H4 (cell line): ENCODE data around the gene DPP6. TPM values are rescaled to one million over a fixed set of nuclear protein-coding genes. Genes with fewer than 3 reads are reported as not detected.
"Not testable (repeated sequence)": the region's sequence is repeated elsewhere in the genome, so short reads cannot be mapped to it uniquely, and the experiment has no call there.

ENCODE experiments used
- DNase-seq: peaks from one replicate; pipeline ENCODE4 v3.0.0-alpha.2; 2015; ENCODE audit warnings: low spot score
- total RNA-seq: library from RNA; depleted of rRNA; stranded (reverse); fragments of >200 nt; shearing (Covaris generic); gene quantifications from 2 replicates; pipeline ENCODE4 v1.2.3, GENCODE V29; 2014

The DPP6 gene
- total RNA-seq, 1 experiment from 2014 or later, result 0.06 TPM

DNA sequence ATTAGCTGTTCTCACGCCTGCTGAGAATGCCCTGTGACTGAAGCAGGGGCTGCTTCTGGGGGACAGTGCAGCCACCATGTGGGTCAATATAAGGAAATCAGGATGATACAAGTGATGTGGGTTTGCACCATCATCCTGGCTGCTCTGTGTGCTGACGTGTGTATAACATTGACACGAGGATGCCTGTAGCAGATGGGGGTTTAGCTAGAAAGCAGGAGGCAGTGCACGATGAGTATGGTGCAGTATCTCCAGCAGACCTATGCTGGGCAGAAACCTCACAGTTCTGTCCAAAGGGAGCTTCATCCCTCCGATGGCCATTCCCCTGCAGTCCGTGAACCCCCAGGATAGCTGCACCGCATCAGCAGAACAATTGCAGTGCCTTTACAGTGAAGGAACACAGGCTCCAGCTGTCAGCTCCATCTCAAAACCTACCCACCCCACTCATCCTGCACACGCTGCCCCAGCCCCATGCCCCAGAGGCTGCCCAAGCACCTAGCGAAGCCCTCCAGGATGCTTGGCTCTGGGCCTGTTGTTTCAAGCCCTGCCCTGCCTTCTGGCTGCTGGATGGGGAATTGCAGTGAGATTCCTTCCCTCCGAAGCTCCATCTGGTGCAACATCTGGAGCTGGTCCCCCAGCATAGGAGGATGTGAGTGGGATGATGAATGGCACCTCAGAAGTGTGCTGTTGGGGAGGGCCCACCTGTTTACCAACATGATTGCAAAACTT, 96.8 kb downstream of the DPP6 start:
- not testable (repeated sequence) for DNase-seq

DNA sequence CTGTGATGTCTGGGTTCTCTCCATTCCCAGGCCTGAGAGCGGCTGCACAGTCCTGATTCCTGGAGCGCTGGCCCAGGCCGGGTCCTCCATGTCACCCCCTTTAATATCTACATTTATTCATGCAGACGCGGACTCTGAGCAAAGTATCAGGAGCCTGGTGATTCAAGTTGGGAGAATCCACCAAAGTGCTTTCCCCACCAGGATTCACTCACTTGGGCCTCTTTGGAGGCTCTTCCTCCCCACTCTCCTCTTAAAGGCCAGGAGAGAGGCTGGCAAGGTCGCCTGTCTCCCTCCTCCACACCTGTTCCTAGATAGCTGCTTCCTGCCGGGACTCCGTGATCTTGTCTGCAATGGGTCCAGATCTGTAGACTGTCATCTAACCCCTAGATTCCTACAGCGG, 98.5 kb downstream of the DPP6 start:
- not testable (repeated sequence) for DNase-seq

DNA sequence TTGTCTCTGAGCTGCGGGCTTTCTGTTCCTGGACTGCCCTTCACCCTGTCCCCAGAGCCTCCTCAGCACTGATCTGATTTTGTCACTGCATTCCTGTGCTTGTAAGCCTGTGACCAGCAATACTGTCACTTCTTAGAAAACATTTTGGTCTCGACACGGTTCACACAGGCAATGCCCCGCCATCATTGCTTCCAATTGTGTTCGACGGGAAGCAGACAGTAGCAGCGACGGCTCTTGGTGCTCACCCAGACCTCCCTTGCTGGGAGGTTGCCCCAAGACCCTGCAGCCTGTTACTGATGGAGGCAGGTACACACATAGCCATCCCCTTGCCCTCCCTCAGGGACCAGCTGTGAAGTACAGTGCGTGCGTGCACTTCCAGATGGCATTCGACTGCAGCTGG, 99.1 kb downstream of the DPP6 start:
- not testable (repeated sequence) for DNase-seq

DNA sequence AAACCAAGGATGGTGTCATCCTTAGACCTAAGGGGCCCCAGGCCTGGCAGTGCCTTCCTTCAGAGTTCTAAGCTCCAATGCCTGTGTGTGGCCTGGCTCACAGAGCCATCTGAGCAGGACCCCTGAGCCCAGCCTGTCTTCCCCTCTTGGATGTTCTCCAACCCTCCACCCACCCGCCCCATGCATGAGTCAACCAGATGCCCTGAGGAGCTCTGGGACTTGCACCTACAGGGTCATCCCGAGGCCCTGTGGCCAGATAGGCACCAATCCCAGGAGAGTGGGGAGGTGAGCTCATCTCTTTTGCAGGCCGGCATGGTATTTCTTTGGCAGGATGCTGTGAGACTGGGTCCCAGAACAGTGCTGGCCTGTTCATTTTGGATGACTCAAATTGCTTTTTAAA, 103.7 kb downstream of the DPP6 start:
- DNase-seq, result not testable (repeated sequence)

DNA sequence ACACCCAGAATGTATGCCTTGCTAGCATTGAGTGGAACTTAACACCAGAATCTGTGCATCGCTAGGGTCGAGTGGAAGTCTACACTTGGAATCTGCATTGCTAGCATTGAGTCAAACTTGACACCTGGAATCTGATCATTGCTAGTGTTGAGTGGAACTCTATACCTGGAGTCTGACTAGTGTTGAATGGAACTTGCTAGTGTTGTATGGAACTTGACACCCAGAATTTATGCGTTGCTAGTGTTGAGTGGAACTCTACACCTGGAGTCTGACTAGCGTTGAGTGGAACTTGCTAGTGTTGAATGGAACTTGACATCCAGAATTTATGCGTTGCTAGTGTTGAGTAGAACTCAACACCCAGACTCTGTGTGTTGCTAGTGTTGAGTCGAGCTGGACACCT, 110.7 kb downstream of the DPP6 start:
- not testable (repeated sequence) for DNase-seq

DNA sequence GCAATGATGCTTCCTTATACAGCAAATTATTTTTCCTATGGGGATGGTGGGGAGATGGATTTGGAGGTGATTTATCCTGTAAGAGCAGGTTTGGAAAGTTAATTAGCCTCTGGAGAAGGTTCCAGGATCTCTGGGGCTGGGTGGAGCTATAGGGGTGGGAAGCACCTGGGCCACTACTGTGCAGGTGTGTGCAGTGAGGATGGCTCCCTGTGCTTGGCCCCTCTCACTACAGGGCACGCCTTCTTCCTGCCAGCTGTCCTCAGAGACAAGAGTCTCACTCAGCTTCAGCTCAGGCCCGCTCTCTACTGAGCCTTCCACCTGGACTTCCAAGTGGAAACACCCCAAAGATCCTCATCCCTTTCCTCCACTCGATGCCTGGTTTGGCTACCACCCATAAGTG, 111.4 kb downstream of the DPP6 start:
- not testable (repeated sequence) for DNase-seq

DNA sequence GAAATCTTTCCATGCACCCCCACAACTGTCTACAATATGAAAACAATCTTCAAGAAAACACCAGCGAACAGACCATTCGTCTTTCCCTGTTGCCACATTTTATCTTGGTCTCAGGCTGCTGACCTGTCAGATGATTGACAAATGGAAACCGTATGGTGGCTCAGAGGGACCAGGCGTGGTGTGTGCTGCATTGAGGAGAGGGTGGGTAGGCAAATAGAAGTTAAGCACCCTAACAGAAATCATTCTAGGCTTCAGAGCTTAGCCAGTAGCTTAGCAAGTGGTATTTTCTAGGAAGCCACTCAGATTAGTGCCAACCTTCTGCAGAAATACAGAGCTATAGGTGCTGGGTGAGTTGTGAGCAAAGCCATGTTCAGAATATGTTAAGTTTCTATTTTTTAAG, 114.9 kb downstream of the DPP6 start:
- DNase-seq, result no peak

DNA sequence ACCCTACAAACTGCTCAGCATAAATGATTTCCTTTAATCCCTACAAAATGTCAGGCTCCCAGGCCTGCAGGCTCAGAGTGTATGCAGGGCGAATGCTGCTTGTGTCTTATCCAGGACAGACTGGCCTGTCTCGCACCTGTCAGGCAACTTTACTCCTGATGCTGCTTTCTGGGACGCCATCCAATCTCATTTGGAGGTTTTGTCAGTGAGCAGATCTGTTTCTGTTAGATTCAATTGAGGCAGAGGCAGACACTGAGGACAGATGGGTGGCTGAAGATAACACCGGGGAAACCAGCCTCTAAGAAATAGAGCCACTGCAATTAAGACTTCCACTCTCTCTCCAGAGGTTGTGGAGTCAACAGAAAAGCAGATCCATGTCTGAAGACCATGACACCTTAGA, 115.6 kb downstream of the DPP6 start:
- no peak for DNase-seq

DNA sequence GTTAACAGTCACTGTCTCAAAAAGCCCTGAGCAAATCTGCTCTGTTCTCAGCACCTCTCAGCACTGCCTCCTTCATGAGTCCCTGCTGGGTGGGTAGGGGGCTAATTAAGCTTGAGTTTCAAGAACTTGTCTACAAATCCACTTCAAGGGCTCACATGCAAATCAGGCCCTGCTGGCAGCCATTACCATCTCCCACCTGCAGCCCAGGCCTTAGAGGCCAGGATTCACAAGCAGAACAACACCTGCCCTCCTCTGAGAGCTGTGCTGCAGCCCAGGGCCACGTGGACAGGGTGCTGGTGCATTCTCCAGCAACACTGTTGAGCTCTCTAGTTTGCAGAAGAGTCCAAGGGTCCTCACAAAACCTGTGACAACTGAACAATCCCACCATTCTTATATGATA, 119.2 kb downstream of the DPP6 start:
- DNase-seq, result no peak

DNA sequence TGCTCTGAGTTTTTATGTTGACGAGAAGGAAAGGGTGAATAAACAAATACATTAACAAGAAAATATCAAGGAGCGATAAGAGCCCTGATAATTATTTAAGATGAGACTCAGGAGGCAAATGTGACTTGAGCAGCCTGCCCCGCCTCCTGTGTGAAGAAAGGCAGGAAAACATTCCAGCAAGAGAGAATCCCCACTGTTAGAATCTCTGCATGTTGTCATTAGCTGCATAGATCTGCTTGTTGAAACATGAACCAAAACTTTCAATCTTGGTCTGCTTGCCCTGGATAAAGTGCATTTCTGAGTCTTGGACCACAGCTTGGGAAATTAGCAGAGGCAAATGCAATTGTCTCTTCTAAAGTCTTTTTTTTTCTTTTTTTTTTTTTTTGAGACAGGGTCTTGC, 120.0 kb downstream of the DPP6 start:
- DNase-seq, result no peak

DNA sequence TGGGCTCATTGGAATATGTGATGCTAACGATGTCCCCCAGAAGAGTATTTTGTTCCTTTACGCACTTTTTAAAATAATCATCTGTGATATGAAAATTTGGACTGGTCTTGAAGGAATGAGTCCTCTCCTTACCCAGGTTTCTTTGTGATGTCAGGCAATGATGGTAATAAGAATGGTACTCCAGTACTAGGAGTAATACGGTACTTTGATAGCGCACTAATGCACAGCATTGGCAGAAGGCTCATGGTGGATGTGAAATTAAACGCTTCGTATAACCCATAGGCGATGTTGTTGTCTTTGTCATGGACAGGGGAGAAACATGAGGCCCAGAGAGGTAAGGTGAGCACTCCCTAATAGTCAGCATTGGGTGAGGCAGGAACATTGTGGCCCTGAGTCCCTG, 125.4 kb downstream of the DPP6 start:
- DNase-seq, result no peak

DNA sequence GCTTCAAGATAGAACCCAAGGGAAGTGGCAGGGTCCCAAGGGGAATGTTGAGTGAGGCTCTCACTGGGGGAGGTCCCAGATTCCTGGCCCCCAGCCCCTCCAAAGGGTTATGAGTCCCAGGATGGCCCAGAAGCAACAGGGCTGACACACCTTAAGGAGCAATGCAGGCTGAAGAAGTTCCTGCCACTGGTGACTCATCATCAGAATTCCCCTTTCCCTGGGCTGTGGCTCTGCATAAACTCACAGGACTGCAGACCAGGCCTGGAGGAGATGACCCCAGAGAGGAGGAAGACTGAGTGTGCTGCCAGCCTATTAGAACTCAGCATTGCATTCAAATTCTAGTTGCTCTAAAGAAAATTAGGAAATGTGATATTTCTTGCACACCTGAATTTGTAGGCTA, 126.7 kb downstream of the DPP6 start:
- DNase-seq, result no peak

DNA sequence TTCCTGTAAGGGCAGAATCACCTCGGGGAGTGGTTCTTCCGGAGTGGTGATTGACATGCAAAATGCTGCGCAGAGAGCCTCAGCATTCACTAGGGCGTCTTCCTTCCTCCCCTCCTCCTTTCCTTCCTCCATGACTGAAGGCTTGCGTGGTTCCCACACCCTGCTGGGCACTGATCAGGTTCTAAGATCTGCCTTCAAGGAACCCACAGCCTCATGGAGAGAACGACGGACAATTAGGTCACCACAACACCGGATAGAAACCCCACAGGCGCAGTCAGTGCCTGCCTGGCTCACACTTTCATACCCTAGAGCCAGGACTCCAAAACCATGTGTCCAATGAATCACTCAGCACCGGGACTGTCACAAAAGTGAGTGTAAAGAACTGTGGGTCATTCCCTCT, 131.3 kb downstream of the DPP6 start:
- no peak for DNase-seq

DNA sequence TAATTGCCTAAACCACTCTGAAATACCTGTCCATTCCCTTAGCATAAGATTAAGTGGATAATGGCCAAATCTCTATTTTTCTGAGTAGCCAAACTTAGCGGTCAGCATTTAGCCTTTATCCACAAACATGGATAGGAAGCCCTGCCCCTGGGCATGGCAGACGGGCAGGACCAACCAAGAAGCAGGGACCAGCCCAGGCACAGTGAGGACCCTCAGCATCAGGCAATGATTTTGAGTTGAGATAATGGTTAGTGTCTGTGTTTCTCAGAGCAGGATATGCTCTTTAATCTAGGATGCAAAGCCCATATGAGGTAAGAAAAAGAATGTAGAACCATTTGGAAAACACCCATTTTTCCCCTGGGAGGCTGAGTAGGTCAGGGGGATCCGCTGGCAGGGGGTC, 131.7 kb downstream of the DPP6 start:
- no peak for DNase-seq

DNA sequence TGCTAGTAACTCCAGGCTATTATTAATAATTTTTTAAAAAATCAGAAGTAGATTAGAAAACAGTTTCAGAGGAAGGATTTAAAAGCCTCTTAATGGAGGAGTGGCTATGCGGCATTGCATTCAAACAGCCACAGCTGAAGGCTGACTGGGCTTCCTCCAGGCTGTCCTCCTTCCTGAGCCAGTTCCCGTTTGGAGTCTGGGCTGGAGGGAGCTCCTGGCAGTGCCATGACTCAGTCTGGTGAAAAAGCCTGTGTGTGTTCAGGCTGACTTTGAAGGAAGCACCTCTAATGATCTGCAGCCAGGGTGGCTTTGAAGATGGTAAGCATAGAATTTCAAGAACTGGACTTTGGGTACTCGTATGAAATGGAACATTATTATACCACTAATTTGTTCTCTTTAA, 134.6 kb downstream of the DPP6 start:
- DNase-seq, result no peak

DNA sequence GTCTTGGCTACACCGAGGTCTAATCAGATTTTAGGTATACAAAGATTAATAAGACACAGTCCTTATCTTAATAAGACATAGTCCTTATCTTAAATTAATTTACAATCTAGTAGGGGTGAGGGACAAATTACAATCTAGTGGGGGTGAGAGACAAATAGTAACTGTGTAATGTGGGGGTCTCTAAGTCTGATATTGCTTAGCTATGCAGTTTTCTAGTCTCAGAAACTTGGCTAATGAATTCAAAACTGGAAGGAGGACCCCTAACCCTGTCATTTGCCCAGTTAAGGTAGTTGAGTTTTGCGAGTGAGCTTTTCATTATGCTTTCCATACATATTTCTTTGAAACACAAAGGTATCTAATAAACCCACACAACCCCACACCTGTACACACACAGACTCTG, 136.1 kb downstream of the DPP6 start:
- DNase-seq, result no peak

DNA sequence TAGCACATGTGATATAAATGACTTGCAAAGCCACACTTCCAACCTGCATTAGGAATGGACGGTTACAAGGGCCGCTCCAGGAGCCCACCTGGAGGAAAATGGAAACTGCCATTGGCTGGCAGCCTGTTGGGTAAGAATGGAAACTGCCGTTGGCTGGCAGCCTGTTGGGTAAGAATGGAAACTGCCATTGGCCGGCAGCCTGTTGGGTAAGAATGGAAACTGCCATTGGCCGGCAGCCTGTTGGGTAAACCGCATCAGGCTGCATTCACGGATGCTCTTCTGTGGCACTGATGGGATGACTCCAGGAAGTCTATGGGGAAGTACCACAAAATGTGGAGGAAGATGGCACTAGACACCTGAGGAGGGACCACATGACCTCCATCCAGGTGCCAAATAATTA, 143.1 kb downstream of the DPP6 start:
- DNase-seq, result no peak

DNA sequence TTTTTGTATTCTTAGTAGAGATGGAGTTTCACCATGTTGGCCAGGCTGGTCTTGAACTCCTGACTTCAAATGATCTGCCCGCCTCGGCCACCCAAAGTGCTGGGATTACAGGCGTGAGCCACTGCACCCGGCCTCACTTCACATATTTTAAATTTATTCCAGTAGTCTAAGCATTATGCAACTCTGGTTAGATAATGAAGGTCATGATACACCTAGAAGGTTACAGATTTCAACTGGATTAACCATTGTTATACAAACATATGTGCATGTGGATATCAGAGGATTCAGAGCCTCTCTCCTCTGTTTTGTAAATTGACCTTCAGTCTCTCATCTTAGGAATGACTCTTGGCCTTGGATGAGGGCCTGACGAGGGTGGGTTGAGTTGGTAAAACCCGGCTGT, 146.3 kb downstream of the DPP6 start:
- DNase-seq, result no peak

DNA sequence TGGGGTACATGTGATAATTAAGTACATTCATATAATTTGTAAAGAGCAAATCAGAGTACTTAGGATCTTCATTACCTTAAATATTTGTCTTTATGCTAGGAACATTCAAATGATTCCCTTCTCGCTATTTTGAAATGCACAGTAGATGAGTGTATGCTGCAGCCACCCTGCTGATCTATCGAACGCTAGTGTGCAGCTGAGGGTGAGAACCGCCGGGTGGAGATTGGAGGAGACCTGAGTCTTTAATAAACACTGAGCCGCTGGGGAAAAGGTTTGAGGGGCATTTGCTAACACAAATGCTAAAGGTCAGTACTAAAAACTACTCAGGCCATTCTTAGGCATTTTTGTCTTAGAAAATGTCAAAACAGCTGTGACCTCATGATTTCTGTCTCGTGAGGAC, 148.0 kb downstream of the DPP6 start:
- DNase-seq, result no peak

DNA sequence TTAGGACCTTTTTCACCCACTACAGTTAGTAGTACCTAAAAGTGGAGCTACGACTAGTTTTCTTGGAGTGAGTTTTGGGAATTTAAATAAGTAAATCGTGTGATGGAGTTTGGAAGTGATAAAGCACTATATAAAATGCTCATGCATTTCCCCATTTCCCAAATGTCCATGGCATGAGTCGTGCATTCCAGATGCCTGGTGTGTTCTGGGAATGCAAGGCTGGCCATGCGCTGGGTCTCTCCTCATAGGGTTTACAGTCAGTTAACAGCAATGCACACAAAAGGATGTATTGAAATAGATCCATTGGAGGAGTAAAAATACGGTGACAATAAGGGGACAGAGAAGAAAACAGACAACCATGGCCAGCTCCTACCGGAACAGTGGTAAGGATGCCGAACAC, 149.8 kb downstream of the DPP6 start:
- DNase-seq, result no peak

DNA sequence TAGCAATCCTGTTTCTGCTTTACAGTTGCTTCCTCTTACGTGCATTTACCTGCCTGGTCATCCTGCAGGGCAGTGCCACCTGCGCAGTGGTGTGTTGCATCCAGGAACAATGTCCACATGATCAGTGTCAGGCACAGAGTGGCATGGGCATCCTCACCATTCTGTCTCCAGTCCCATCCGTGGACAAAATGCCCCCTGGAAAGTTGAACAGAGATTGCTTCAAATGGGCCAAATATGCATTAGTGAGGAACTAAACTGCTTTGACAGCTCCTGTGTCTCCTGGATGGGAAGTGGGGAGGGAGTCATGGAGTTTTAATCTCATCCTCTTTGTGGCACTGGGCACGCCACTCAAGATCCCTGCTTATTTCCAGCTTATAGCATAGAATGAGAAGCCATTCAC, 151.8 kb downstream of the DPP6 start:
- no peak for DNase-seq

DNA sequence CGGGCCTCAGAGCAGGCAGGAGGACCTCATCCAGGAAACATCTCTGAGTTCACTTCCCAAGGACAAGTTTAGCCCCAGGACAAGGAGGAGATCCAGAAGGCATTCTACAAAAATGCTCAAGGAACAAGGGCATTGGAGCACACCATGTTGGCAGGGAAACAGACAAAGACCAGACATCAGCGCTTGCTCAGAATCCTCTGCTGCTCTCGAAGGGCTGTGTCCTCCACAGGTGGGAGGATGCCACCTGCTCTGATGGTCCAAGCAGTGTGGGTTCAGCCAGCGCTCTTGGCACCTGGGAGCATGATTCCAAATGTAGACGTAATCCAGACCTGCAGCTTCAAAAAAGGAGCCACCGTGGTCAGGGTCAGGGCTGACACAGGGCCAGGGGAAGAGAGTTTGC, 160.7 kb downstream of the DPP6 start:
- no peak for DNase-seq

DNA sequence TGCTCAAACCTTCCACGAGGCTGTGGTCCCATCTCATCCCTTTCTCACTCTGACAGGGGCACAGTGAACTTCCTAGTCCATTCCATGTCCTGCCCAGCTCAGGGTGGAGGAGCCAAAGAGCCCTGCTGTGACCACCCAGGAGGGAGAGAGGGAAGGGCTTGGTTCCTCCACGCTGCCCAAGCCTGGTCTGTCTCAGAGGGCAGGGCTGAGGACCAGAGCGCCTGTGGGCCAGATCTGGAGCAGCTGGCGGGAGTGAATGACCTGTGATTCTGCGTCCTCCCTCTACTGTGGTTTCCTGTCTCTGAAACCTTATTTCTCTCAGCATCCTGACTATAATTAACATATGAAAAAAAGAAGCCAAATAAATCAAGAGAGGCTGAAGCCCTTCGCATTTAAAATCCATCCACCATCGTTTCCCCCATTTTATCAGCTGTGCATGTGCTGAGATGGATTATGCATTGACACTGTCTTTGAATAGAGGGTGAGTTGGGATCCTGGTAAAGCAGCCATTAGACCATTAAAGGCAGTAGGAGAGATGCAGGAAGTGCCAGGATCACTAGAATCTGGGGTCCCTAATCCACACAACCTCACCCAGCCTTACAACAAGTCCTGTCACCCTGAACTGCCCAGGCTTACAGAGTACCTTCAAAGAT, 165.6 kb downstream of the DPP6 start:
- no peak for DNase-seq

DNA sequence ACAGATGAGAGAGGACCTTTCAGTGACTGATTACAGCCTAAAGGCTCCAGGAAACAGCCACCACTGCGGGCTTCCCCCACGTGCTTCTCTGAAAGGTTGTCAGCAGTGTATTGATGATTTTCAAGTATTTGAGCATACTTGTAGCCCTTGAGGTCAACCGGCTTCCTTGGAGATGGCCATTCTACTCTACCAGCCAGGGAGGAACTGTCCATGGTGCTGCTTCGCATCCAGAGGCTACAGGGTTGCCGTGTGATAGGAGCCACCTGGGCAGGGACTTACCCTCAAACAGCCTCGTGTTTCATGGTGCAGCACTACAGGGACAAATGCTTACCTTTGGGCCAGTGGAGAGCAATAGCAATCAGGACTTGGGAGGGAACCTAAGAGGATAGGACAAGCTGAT, 179.5 kb downstream of the DPP6 start:
- DNase-seq, result no peak
